NOMO-1 treated with DMSO at 0.1 percent for 48 hours (cell line): ENCODE data around the gene ANXA3.
"Not testable (repeated sequence)": the region's sequence is repeated elsewhere in the genome, so short reads cannot be mapped to it uniquely, and the experiment has no call there.

Experiments
- DNase-seq: peaks from one replicate; lab custom pipeline; 2025; ENCODE audit not compliant: unreplicated experiment; lab: John Stamatoyannopoulos, UW

The ANXA3 gene

GRCh38 chr4:78551420-78552351, at the start of gene ANXA3:
ANXA3 (plus strand) TSS chr4:78551770; CDS start chr4:78554474, 2,704 bp downstream.
- DNase-seq, result no peak

- DNase-seq, result not testable (repeated sequence)
Observed at GRCh38 chr4:78506260-78506659, 45.3 kb upstream of the ANXA3 start.

- DNase-seq, result no peak
Observed at GRCh38 chr4:78509043-78509442, 42.5 kb upstream of the ANXA3 start.

- DNase-seq, result no peak
Observed at GRCh38 chr4:78510108-78510507, 41.5 kb upstream of the ANXA3 start.

- DNase-seq, result no peak
Observed at GRCh38 chr4:78510681-78511080, 40.9 kb upstream of the ANXA3 start.

GRCh38 chr4:78512357-78512920, 39.1 kb upstream of the ANXA3 start:
- DNase-seq, result no peak

- DNase-seq, result no peak
Observed at GRCh38 chr4:78513411-78513975, 38.1 kb upstream of the ANXA3 start.

GRCh38 chr4:78517050-78517652, 34.4 kb upstream of the ANXA3 start:
- DNase-seq, result peak; percentile 7

GRCh38 chr4:78518561-78518960, 33.0 kb upstream of the ANXA3 start:
- no peak for DNase-seq

GRCh38 chr4:78519962-78520361, 31.6 kb upstream of the ANXA3 start:
- DNase-seq, result no peak

- no peak for DNase-seq
Observed at GRCh38 chr4:78520808-78521226, 30.8 kb upstream of the ANXA3 start.

GRCh38 chr4:78524009-78524408, 27.6 kb upstream of the ANXA3 start:
- DNase-seq, result no peak

- no peak for DNase-seq
Observed at GRCh38 chr4:78525559-78525958, 26.0 kb upstream of the ANXA3 start.

- no peak for DNase-seq
Observed at GRCh38 chr4:78527103-78527502, 24.5 kb upstream of the ANXA3 start.

GRCh38 chr4:78527555-78527954, 24.0 kb upstream of the ANXA3 start:
- no peak for DNase-seq

- DNase-seq, result no peak
Observed at GRCh38 chr4:78528327-78528726, 23.2 kb upstream of the ANXA3 start.

- DNase-seq, result no peak
Observed at GRCh38 chr4:78529569-78530209, 21.9 kb upstream of the ANXA3 start.

GRCh38 chr4:78532046-78532445, 19.5 kb upstream of the ANXA3 start:
- no peak for DNase-seq

GRCh38 chr4:78533854-78534253, 17.7 kb upstream of the ANXA3 start:
- no peak for DNase-seq

- DNase-seq, result no peak
Observed at GRCh38 chr4:78534286-78534955, 17.1 kb upstream of the ANXA3 start.

GRCh38 chr4:78542373-78542772, 9.2 kb upstream of the ANXA3 start:
- DNase-seq, result no peak
